Transverse colon (tissue), 3 donors: ENCODE results near the gene COPZ1.

Experiments
- EP300 ChIP-seq: sonication (generic); formaldehyde crosslinking; IDR thresholded peaks from one replicate; pipeline ENCODE4 v1.6.1; 2017; ENCODE audit warnings: antibody characterized with exemption, low read depth
- POLR2A ChIP-seq: fragments of 450-650 bp; IDR thresholded peaks from one replicate; pipeline ENCODE4 v1.6.1; 2016; ENCODE audit warnings: antibody characterized with exemption, mild to moderate bottlenecking, moderate library complexity
- TF ChIP-seq, protein P1 (sequence below), 5 experiments: fragments of 200-600 bp in 3 of 5; fragments of 450-650 bp in 2 of 5; sonication (generic) in 3 of 5; IDR thresholded peaks; 1 replicate in 2 of 5; 2 replicates in 3 of 5; pipeline ENCODE4 v1.5.1; 2016 to 2017; ENCODE audit warnings: antibody characterized with exemption in 5 of 5, inconsistent platforms in 3 of 5, mild to moderate bottlenecking in 2 of 5, moderate library complexity in 1 of 5

GRCh38 chr12:54368025-54368708 lies 43.2 kb downstream of the COPZ1 start:
- no peak for TF ChIP-seq POLR2A
- TF ChIP-seq, protein P1, sequence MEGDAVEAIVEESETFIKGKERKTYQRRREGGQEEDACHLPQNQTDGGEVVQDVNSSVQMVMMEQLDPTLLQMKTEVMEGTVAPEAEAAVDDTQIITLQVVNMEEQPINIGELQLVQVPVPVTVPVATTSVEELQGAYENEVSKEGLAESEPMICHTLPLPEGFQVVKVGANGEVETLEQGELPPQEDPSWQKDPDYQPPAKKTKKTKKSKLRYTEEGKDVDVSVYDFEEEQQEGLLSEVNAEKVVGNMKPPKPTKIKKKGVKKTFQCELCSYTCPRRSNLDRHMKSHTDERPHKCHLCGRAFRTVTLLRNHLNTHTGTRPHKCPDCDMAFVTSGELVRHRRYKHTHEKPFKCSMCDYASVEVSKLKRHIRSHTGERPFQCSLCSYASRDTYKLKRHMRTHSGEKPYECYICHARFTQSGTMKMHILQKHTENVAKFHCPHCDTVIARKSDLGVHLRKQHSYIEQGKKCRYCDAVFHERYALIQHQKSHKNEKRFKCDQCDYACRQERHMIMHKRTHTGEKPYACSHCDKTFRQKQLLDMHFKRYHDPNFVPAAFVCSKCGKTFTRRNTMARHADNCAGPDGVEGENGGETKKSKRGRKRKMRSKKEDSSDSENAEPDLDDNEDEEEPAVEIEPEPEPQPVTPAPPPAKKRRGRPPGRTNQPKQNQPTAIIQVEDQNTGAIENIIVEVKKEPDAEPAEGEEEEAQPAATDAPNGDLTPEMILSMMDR (IDR thresholded peaks at IDR 0.05), result no peak
- TF ChIP-seq EP300, result no peak
